DMS 273 (cell line): ENCODE data around the gene RNF130.
A peak's percentile ranks its signal among the peaks of the same experiment; 100 is the strongest.
"Not testable (repeated sequence)": the region's sequence is repeated elsewhere in the genome, so short reads cannot be mapped to it uniquely, and the experiment has no call there.

Experiments
- DNase-seq: peaks from one replicate; lab custom pipeline; 2025; ENCODE audit not compliant: unreplicated experiment; lab: John Stamatoyannopoulos, UW

Gene RNF130

GRCh38 chr5:179978792-179979191 is 92.8 kb downstream of the RNF130 start:
- DNase-seq: no peak

- no peak for DNase-seq
These were observed 95.8 kb downstream of the RNF130 start for GRCh38 chr5:179975713-179976134.

GRCh38 chr5:179974946-179975712 is 96.4 kb downstream of the RNF130 start:
- peak; percentile 75 for DNase-seq

DNA sequence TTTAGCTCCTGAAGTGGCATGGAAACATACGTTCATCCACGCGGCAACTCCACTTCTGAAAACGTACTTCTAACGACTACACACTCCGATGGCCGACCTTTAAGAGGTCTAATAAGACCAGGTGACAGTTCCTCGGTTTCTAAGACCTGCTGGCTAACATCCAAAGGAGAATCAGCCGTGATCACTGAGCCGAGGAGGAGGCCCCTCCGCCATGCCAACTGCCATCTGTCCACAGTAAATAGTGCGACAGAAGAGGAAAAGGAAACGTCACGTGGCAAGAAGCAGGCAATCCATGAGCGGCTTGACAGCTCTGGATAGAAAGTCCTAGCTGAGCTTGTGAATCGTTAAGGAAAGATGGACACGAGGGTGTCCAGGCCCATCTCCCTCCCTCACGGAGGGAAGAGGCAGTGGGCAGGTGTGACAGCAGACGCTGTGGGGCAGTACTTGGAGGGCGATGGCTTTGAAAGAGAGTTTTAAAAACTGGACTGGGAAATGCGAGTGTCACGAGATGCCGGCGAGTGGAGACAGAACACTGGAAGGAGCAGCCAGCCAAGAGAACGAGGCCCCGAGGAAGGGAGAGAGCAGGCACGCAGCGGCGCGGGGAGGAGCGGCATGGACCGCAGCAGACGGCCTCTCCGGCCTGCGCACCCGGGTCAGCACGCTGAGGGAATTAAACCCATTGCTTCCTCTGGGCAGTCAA is 97.2 kb downstream of the RNF130 start:
- DNase-seq: peak; percentile 91

- no peak for DNase-seq
These were observed 98.2 kb downstream of the RNF130 start for GRCh38 chr5:179973391-179973790.

DNA sequence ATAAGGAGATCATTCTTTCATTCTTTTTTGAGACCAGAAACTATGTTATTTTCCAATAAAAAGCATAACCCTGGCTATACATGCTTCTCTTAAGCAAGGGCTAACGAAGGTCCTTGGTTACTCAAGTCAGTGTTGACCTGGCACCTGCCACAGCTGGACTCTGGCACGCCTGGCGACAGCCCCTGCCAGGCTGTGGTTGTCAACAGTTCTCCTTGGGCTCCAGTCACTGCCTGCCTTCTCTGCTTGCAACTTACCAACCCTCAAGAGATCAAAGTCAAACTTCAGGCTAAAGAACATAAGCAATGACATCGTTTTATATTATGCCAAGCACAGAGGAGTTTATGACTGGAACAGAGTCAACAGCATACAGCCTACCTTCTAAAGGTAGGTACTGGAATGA is 102.4 kb downstream of the RNF130 start:
- DNase-seq: no peak

GRCh38 chr5:179967489-179967888 is 104.1 kb downstream of the RNF130 start:
- no peak for DNase-seq

- DNase-seq: no peak
These were observed 107.5 kb downstream of the RNF130 start for GRCh38 chr5:179964015-179964414.

- DNase-seq: no peak
These were observed 108.2 kb downstream of the RNF130 start for GRCh38 chr5:179963375-179963774.

DNA sequence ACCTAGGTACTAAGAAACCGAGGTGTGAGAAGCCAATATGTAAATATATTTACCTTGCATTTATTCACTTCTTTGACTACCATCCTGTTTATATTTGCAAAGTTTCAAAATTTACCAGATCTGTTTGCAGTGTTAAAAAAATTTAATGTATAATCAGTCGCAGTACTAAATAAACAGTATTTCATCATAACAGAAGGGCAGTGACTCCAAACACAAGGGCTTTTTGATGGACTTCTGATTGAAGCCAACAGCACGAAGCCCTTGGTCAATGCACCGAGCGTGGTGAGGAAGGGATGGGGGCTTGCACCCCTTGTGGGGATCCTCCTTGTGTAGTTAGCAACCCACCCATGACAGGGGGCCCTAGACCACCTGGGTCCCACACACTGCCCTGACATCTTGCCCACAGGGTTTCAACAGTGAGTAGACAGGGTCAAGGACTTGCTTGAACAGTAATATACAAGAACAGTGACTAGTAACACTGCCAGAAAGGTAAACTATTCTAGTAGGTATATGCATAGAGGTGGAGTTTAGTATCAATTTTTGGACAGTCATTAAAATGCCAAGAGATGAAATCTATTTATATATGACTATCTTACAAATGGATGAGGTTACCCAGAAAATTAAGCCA is 111.2 kb downstream of the RNF130 start:
- DNase-seq: no peak

- DNase-seq: no peak
These were observed 111.9 kb downstream of the RNF130 start for GRCh38 chr5:179959641-179960040.

DNA sequence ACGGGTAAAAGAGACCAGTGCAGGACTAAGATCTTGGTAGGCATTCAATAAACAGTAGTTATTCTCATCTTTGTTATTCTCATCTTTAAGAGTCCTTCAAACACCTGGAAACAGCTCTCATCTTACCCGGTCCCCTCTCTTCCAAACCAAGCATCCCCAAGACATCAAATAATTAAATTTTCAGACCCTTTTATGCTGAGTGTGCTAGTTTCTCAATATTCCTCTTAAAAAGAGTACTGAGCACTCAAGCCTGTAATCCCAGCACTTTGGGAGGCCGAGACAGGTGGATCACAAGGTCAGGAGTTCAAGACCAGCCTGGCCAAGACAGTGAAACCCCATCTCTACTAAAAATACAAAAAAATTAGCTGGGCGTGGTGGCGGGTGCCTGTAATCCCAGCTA is 112.4 kb downstream of the RNF130 start:
- not testable (repeated sequence) for DNase-seq

DNA sequence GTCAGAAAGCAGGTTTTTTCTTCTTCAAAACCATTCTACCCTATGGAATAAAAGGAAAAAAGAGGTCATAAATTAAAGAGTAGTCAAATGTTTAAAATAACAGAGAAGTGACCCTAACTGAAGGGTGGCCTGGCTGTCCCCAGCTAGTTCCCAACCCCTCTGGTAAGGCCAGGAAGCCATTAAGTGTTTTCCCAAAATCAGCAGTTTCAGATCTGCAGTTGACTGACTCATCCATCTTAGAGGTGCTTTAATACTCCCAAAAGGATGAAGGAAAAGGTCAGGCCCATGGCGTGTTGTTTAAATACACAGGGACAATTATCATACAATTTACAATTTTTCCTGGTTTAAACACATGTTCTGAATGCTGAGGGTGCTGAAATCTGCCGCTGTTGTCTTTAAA is 115.9 kb downstream of the RNF130 start:
- DNase-seq: no peak

DNA sequence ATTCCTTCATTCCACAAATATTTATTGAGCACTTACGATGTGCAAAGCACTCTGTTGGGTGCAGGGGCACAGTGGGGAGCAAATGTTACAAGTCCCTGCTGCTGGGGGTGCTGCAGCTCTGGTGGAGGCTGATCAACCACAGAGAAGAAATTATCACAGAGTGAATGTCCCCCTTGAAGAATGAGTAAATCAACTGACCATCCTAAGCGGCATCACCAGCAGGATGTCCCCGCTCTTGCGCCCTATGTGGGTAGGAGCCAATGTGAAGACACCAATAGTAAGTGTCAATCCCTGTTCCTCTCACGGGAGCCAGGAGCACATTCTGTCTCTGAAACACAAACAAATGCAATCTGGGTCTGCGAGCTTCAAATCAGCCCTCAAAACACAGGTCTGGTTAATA is 116.5 kb downstream of the RNF130 start:
- no peak for DNase-seq

DNA sequence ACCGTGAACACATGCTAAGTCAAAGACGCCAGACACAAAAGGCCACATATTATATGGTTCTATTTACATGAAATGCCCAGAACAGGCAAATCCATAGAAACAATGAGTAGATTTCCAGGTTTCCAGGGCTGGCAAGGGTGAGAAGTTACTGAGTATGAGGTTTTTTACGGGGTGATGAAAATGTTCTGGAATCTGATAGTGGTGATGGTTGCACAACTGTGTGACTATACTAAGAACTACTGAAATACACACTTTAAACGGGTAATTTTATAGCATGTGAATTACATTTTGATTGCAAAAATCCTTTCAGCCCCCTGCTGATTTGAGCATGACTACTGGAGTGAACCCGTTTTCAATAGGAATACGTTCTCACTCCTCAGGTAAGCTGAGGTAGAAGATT is 117.1 kb downstream of the RNF130 start:
- DNase-seq: no peak

GRCh38 chr5:179953987-179954386 is 117.6 kb downstream of the RNF130 start:
- DNase-seq: no peak

GRCh38 chr5:179936976-179937681 is 134.4 kb downstream of the RNF130 start:
- DNase-seq: no peak

GRCh38 chr5:179930788-179931473 is 140.6 kb downstream of the RNF130 start:
- no peak for DNase-seq

GRCh38 chr5:179927824-179928223 is 143.7 kb downstream of the RNF130 start:
- no peak for DNase-seq

- no peak for DNase-seq
These were observed 144.9 kb downstream of the RNF130 start for GRCh38 chr5:179926657-179927056.

GRCh38 chr5:179923436-179923835 is 148.1 kb downstream of the RNF130 start:
- DNase-seq: no peak
